SK-N-SH (cell line): ENCODE data around the gene R3HDM4.

Experiments
- EP300 ChIP-seq, 2 experiments: IDR thresholded peaks; 2 replicates each; pipeline versions ENCODE4 v1.4.0 to v1.6.1; 2012; ENCODE audit warnings: borderline replicate concordance in 1 of 2, low read depth in 1 of 2, low read length in 1 of 2
- EZH2phosphoT487 ChIP-seq: fragments of 200-600 bp; sonication (generic); IDR thresholded peaks from 2 replicates; pipeline ENCODE4 v1.6.1; 2017; ENCODE audit warnings: low read depth, mixed run types, mild to moderate bottlenecking, antibody characterized with exemption, moderate library complexity, borderline replicate concordance
- MAX ChIP-seq: IDR thresholded peaks from 2 replicates; pipeline ENCODE4 v1.4.0; 2012; ENCODE audit warnings: low read depth
- POLR2AphosphoS5 ChIP-seq: IDR thresholded peaks from 2 replicates; pipeline ENCODE4 v1.6.1; 2012; ENCODE audit warnings: low read depth, low read length

GRCh38 chr19:917323-918151, 4.5 kb upstream of the R3HDM4 start, which contains the start of gene KISS1R:
- TF ChIP-seq POLR2AphosphoS5 (no peak), EZH2phosphoT487 (no peak), MAX (no peak), EP300 (IDR thresholded peaks at IDR 0.05; ENCODE audit: borderline replicate concordance in 1 of 2, low read depth in 1 of 2, low read length in 1 of 2) (no peak)
